Inferior parietal cortex (tissue), 1 donor: ENCODE measurements around the gene MPP4.

Experiments used
- DNase-seq: peaks from one replicate; pipeline ENCODE4 v3.0.0-alpha.2; 2016; ENCODE audit errors: extremely low spot score

The MPP4 gene, protein sequence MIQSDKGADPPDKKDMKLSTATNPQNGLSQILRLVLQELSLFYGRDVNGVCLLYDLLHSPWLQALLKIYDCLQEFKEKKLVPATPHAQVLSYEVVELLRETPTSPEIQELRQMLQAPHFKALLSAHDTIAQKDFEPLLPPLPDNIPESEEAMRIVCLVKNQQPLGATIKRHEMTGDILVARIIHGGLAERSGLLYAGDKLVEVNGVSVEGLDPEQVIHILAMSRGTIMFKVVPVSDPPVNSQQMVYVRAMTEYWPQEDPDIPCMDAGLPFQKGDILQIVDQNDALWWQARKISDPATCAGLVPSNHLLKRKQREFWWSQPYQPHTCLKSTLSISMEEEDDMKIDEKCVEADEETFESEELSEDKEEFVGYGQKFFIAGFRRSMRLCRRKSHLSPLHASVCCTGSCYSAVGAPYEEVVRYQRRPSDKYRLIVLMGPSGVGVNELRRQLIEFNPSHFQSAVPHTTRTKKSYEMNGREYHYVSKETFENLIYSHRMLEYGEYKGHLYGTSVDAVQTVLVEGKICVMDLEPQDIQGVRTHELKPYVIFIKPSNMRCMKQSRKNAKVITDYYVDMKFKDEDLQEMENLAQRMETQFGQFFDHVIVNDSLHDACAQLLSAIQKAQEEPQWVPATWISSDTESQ

DNA sequence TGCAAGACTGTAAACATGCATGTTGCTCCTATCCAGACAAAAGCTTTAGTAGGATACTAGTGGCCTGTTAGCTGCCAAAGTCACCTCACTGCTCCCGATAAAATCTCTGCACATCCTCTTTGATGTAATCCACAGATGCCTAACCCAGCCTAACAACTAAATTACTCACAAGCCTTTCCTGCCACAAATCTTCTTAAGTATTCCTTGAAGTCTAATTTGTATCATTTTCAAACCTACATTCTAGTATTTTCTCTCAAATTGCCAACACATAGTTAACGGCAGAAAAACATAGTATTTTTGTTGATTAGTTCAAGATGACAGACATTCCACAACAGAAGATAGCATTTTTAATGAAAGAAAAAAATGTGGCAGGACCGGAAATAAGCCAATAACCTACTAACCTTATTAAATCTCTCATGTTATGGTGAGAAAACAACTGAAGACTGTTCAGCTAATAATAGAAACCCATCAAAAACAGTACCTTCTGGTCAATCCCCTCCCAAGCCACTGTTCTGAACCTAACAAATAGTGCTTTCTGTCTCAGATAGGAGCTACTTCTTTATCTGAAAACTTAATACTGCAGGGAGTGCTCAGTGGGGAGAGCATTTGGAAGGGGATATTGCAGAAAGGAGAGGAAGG, at the start of gene MPP4:
MPP4 (minus strand) TSS at position 57 of the 639 bp plus-strand sequence. CDS start 4,690 bp downstream, outside the sequence.
- DNase-seq, result no peak

DNA sequence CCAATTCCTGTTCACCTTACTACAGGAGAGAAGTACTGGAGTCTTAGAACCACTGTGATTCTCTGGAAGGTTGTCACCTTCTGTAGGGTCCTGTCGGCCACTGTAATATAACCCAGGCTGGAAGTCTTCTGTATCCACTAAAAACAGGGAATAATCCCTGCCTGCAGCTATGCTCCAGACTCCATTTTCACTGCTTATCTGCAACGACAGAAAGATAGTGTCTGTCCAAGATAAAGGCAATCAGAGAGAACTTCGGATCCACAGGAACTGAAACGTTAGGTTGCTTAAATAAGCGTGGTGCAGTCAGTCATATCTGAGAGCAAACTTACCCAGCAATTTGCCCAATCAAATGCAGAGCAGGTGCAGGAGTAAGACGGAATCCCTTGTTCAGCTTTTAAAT, 48.1 kb upstream of the MPP4 start:
- no peak for DNase-seq

DNA sequence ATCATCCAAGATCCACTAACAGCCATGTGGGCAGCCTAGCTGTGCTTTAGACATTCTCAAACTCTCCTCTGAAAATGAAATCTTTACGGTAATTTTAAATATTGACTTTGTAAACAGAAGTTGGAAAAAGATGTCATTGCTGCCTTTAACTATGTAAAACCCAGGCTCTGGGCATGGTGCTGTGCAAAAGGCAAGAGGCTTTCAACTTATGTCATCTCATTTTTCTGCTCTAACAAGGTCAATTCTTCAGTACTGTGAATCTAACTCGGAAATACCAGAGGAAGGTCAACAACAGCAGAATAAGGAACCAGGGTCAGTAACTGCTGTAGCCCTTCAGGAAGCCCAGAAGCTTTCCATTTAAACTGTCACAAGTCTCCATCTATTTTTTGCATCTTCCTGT, 37.0 kb upstream of the MPP4 start:
- no peak for DNase-seq

DNA sequence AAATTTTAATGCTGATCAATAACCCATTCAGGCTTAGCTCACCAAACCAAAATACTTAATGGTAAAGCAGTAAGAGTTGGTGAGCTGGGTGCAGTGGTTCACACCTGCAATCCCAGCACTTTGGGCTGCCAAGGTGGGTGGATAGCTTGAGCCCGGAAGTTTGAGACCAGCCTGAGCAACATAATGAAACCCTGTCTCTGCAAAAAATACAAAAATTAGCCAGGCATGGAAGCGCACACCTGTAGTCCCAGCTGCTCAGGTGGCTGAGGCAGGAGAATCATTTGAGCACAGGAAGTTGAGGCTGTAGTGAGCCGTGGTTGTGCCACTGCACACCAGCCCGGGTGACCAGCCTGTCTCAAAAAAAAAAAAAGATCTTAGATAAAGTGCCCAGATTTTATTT, 35.7 kb upstream of the MPP4 start:
- DNase-seq, result no peak

DNA sequence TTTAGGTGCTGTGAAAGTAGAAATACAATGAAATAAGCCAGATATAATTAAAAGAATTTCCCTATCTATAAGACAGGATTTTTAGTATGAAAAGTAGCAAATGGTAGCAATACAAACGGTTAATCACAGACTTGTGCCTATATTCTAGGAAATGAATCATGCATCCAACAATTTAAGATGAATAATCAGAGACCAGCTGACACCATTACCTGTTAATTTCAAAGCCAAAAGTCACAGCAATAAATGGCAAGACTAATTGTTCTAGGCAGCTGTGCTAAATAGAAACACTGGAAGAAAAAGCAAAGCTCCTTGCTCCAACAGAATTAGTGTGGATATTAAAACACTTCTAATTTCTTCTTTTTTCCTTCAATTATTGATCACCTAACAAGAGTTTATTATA, 35.1 kb upstream of the MPP4 start:
- no peak for DNase-seq

DNA sequence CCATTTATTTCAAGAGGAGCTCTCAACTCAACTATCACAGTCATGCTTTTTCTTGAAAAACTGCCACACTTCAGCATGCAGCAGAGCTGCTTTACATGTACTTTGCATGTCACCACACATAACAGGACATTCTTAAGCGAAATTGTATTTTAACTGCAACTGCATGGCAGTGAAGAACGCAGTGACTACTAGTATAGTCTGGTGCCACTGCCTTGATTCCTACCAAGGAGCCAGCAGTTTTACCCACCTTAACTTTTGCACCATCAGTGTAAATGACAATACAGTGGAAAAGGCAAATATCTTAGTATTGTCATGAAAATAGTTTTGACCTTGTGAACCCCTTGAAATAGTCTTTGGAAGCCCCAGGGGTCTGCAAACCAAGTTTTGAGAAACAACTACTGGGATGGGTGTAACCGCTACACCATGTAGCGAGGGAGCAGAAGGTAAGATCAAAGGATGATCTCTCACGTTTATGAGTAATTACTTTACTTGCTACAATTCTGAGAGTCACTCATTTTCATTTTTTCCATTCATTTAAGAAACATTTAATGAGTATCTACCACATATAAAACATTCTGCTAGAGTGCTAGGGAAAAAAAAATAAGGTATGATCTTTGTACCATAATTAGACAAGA, 32.3 kb upstream of the MPP4 start:
- no peak for DNase-seq

DNA sequence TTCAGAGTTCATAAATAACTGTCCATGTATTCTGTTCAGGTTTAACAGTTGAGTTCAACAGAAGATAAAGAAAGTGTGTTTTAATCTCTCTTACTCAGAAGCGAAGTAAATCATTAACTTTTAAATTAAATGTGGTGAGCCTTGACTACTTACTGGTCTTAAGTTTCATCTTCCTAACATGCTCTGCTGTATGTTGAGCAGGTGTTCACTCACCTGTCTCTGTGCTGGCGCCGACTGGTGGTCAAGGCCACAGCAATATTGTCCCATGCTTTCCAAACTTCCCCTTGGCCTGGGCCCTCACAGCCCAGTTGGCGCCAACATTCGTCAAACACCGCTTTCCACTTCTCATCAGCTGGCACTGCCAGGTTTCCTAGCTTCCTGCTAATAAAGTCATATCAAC, 17.0 kb upstream of the MPP4 start:
- no peak for DNase-seq

DNA sequence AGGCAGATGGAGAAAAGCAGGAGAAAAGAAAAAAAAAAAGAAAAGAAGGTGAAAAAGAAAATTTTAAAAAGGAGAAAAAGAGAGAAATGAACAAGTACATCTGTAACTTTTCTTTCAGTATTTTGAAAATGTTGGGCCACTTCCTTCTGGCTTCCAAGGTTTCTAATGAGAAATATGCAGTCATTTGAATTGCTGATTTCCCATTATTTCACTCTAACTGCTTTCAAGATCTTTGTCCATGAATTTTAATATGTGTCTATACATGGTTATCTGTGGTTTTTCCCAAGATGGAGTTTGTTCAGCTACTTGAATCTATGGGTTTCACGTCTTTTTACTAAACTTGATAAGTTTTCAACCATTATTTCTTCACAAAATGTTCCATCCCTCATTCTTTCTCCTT, 14.3 kb upstream of the MPP4 start:
- DNase-seq, result no peak

DNA sequence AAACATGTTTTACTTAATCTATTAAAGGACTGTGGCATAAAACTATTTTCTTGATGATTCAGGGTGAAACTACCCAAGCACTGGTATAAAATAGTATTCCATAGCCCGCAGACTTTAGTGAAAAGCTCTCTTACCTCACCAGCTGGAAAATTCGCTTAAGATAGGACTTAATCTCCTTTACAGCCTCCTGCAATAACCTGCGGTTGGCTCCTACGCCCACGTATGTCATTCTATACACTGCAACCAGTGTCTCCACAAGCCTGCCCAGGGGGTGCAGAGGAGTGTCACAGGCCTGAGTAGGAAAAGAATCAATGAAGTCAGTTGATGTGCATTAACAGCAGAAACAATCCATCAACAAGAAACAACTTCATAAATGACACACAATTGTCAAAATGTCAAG, 11.3 kb upstream of the MPP4 start:
- DNase-seq, result no peak

DNA sequence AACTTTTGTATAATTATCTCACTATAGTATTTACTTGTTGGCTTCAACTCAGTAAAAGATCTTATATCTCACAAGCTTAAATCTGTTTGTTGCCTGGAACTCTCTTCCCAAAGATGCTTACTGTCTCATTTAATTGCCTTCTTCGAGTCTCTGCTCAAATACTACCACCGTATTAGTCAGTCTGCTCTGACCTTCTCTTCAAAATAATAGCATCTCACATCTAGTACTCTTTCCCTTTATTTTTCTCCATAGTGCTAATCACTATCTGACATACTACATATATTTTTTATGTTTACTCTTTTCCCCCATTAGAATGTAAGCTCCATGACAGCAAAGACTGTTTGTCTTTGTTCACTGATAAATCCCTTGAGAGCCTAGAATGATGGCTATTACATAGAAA, 10.6 kb upstream of the MPP4 start:
- no peak for DNase-seq

DNA sequence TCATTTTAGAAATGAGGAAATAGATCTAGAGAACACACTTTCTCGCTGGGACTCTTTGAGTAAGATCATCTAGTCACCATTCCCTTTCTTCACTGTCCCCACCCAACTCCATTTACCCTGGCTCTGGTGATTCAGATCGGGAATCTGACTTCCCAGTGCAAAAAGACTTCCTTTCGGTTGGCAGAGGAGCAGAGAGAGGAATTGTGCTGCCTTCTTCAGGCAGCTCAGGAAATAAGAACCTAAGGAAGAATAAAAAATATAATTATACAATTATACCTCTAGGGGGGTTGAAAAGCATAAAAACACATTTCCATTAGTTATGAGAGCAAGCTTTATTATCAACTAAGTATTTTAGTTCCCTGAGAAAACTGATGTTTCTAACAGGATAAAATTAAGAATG, 9.3 kb upstream of the MPP4 start:
- no peak for DNase-seq

DNA sequence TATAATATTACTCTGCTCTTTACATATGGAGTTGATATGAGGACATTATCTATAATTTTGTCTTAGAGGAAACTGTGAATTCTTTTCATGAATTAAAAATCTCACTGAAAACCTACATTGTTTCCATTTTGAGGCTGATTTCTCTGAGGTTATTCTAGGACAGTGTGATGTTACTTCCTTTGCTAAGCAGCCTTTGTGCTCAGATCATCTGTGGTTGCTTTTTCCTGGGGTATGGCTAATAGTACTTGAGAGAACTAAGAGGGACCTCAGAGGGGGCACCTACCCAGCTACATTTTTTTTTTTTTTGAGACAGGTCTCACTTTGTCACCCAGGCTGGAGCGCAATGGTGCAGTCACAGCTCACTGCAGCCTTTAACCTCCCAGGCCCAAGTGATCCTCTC, 8.7 kb upstream of the MPP4 start:
- DNase-seq, result no peak

DNA sequence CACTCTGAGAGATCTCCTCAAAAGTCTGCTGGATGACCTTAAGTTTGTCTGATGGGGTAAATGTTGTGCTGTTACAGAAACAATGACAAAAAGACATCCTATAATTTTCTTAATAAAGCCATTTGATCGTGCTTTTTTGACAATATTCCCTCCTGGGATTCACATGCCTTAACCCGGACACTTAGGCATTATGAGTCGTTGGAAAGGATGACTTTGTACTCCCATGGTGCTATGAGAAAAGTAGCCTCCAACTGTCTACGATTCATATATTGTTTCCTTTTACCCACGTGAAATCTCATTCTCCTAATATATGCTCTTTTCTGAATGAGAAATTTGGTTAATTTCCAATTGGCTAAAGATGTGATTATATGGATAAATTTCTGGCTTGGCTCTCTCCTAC, 6.1 kb upstream of the MPP4 start:
- DNase-seq, result no peak

DNA sequence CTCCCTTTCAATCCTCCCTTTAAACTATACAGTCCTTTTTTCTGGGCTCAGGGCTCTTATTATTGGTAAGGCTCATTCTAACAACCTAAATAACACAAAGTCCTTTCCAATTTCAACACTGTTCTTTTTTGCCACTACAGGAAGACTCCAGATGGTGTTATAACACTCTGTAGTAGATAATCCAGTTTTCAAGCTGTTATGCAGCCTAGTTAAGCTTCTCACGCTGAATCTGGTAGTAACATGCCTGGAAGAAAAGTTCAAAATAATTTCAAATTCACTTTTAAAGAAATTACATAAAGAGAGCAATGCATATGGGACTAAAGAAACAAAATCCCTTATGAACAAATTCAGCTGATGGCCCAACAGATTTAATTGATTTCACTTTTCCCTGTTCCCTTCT, 3.2 kb upstream of the MPP4 start:
- peak; percentile 38 for DNase-seq

DNA sequence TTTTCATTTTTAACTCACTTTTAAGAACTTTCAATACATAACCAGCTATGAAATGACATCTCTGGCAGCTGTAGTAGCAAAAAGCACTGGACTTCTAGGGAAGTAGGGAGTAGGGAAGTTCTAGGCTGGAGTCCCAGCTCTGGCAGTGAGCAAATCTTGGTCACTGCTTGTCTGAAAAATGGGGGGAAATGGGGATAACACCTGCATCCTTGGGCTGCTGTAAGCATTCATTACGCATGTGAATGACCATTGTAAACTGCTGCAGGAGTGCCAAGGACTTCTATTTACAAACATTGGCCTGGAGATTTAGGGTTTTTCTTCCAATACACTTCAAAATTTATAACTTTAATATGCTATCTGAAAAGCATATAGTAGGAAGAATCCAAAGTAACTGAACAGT, 972 bp upstream of the MPP4 start:
- no peak for DNase-seq

DNA sequence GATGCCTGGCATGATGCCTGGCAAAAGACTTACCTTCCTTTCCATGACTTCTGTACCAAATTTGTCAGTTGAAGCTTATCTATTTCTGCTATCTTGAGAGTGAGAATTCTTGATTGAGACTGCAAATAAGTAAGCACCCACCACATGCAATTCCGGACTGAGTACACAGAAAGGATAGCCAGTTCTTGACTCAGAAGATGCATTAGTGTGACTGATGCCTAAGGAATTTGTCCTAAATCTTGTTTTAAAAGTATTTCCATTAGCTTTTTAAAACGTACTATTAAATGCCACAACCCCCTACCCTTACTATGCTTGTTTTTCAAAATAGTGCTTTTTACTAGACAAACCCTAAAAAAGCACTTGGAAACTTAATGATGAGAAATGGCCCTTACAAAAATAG, 545 bp downstream of the MPP4 start:
- DNase-seq, result no peak

DNA sequence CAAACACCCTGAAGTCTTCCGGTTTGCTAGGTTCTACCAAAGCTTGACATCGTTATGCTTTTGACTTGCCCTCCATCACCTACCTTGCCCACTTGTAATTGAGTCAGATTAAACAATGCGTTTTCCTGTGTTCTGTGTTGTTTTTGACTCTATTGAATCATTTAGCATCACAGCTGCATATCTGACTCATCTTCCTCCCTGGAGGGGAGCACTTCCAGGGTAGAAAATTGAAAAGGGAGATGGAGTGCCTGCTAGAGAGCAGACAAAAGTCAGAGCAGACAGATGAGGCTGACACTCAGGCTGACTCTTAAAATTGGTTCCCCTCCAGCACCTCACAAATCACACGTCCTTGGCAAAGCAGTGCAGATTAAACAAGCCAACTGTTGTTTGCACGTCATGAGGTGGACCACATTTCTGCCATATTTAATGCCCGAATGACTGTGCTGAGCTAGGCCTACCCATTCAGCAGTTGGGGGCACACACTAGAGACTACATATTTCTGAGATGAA, 2.2 kb downstream of the MPP4 start:
- peak; percentile 17 for DNase-seq

DNA sequence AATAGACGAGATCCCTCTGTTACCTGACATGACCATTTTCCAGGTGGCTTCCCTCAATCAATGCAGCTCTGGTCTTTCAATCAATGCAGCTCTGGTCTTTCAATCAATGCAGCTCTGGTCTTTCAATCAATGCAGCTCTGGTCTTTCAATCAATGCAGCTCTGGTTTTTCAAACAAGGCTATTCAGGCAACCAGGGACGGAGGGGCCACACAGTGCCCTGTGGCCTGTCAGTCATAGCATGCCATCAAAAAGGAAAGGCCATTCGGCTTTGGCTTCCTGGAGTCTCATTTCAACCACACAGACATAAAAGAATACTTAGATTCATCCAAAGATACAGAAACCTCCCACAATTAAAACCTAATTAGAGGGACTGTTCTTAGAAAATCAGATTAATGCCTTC, 13.3 kb downstream of the MPP4 start:
- DNase-seq, result no peak

DNA sequence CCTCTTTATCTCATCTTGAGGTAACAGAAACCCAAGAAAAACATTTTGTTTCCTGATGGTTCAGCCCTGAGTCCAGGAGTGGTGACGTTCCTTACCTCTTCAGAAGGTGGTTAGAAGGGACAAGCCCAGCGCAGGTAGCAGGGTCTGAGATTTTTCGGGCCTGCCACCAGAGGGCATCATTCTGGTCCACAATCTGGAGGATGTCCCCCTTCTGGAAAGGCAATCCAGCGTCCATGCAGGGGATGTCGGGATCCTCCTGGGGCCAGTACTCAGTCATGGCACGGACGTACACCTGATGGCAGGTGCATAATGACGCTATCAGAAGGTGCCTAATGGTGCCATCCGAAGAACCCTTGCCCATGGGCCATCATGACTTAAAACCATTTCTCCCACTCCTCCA, 17.7 kb downstream of the MPP4 start:
- DNase-seq, result no peak

DNA sequence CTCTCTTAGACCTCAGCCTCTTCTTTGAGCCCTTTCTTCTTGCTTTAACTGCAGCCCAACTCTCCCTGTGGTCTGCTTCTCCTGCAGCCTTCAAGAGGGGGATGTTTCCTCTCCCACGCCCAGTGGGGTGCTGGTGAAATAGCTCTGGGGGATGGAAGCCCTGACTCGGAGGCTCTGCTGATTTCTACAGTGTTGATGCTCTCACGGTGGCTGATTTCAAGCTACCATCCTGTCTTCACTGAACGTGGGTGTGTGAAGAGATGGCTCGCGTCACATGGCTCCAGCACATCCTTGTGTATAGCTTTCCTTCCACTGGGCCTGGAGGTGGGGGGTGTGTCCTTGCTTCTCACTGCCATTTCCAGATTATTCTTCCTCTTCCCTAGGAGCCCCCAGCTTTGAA, 20.0 kb downstream of the MPP4 start:
- DNase-seq, result no peak

DNA sequence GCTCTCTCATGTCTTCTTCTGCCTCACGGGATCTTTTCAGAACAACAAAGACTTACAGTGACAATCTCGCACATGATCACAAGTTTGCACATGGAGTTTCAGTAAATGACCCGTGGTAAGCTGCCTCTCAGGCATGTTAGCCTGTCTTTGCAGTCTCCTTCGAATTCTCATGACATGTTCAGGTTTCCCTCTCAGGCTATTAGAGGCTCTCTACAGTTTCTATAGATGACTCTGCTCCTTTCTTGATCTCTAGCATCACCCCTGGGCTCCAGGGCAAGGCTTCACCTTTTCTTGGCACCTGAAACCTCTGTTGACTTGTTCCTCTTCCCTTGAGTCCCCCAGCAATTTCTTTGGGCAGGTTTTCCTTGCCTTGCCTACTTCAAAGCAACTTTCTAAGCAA, 23.0 kb downstream of the MPP4 start:
- no peak for DNase-seq

DNA sequence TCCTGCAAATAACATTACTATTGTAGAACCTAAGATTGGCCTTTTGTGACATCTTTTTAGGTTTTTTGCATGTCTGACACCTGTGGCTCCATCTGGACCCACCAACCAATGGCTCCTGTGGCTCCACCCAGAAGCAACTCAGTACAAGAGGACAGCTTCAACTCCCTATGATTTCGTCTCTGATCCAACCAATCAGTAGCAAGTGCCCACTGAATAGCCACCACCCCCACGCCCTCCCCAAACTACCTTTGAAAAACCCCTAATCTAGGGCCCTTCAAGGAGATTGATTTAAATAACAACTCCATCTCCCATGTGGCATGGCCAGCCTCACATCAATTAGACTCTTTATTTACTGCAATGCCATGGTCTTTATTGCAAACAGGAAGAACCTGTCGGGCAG, 23.6 kb downstream of the MPP4 start:
- DNase-seq, result no peak

DNA sequence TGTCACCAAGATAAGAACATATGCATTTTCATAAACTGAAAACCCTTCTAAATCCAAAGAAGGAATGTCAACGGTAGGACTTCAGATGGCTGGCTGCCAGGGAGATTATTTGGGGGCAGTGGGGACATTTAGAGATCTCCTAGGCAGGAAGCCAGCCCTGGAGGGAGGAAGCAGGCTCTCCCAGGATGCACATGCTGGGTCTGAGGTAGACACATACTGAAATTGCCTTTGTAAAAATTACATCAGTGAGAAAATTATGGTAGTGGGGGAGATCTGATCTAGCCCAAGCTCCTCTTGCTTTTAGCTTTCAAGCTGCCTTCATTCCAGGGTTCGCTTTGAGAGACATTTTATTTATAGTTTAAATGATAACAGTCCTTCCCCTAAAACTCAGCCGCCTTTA, 24.1 kb downstream of the MPP4 start:
- no peak for DNase-seq
